Progenitor cell of endocrine pancreas (in vitro differentiated cells): ENCODE data around the gene CTDSP2. TPM values are rescaled to one million over a fixed set of nuclear protein-coding genes. Genes with fewer than 3 reads are reported as not detected.
A peak's percentile ranks its signal among the peaks of the same experiment; 100 is the strongest.
"Not testable (repeated sequence)": the region's sequence is repeated elsewhere in the genome, so short reads cannot be mapped to it uniquely, and the experiment has no call there.

Experiments used
- DNase-seq: peaks from one replicate; pipeline ENCODE4 v3.0.0; 2021; ENCODE audit warnings: low spot score; ENCODE audit not compliant: unreplicated experiment
- H3K27ac Mint-ChIP-seq: 2 replicates; pipeline ENCODE4 v1.8.0; 2021; ENCODE audit warnings: mild to moderate bottlenecking, moderate library complexity, mixed read lengths
- H3K27me3 Mint-ChIP-seq: 2 replicates; pipeline ENCODE4 v1.8.0; 2021; ENCODE audit warnings: mixed read lengths
- H3K36me3 Mint-ChIP-seq: 2 replicates; pipeline ENCODE4 v1.8.0; 2022; ENCODE audit warnings: mixed read lengths; ENCODE audit not compliant: insufficient read depth
- H3K4me1 Mint-ChIP-seq: 2 replicates; pipeline ENCODE4 v1.8.0; 2021; ENCODE audit warnings: low read depth, mixed read lengths
- H3K4me3 Mint-ChIP-seq: 2 replicates; pipeline ENCODE4 v1.8.0; 2021; ENCODE audit warnings: low read depth, mild to moderate bottlenecking, moderate library complexity, mixed read lengths
- H3K9me3 Mint-ChIP-seq: 2 replicates; pipeline ENCODE4 v1.8.0; 2021; ENCODE audit warnings: low read depth, mixed read lengths
- CTCF ChIP-seq: fragments of 200-600 bp; sonication (generic); IDR thresholded peaks from one replicate; pipeline ENCODE4 v1.5.0; 2021; ENCODE audit warnings: antibody characterized with exemption, mild to moderate bottlenecking; ENCODE audit not compliant: unreplicated experiment
- total RNA-seq: library from RNA; stranded (reverse); gene quantifications from 2 replicates; pipeline ENCODE4 v1.2.1, GENCODE V29; 2021

Gene CTDSP2
- total RNA-seq, 1 donor from 2014 or later: 145 TPM

- Mint-ChIP-seq H3K9me3 (no peaks in the 10 kb centered on the region), H3K27ac (no peak overlapping the region), H3K4me3 (no peak overlapping the region), H3K27me3 (peaks cover 25% of the 10 kb centered on the region), H3K36me3 (no peaks in the 10 kb centered on the region), H3K4me1 (peaks cover 17% of the 10 kb centered on the region)
- TF ChIP-seq CTCF: no peak
- DNase-seq: no peak
These were observed 4.4 kb upstream of the CTDSP2 start for GRCh38 chr12:57850854-57851430.

GRCh38 chr12:57849447-57849846 lies 2.9 kb upstream of the CTDSP2 start:
- H3K27ac Mint-ChIP-seq, DNase-seq, H3K36me3 Mint-ChIP-seq, H3K9me3 Mint-ChIP-seq, H3K4me3 Mint-ChIP-seq: not testable (repeated sequence)
- Mint-ChIP-seq H3K4me1 (peaks cover 19% of the 10 kb centered on the region), H3K27me3 (peaks cover 25% of the 10 kb centered on the region)

- H3K27ac Mint-ChIP-seq: no peak overlapping the region
- peaks cover 22% of the 10 kb centered on the region for H3K4me1 Mint-ChIP-seq
- no peaks in the 10 kb centered on the region for H3K36me3 Mint-ChIP-seq
- H3K4me3 Mint-ChIP-seq: no peak overlapping the region
- no peaks in the 10 kb centered on the region for H3K9me3 Mint-ChIP-seq
- DNase-seq: no peak
- TF ChIP-seq CTCF: no peak
- H3K27me3 Mint-ChIP-seq: peaks cover 25% of the 10 kb centered on the region
These were observed 2.5 kb upstream of the CTDSP2 start for GRCh38 chr12:57849035-57849434.

- Mint-ChIP-seq H3K27ac (peak overlapping the region; percentile 69), H3K27me3 (peaks cover 25% of the 10 kb centered on the region), H3K4me1 (peaks cover 22% of the 10 kb centered on the region), H3K9me3 (no peaks in the 10 kb centered on the region), H3K36me3 (no peaks in the 10 kb centered on the region), H3K4me3 (no peak overlapping the region)
- no peak for DNase-seq
- no peak for TF ChIP-seq CTCF
These were observed 1.7 kb upstream of the CTDSP2 start for GRCh38 chr12:57848208-57848607.

GRCh38 chr12:57846285-57846576 lies 298 bp downstream of the CTDSP2 start:
- Mint-ChIP-seq H3K9me3 (no peaks in the 10 kb centered on the region), H3K36me3 (no peaks in the 10 kb centered on the region), H3K4me3 (peak overlapping the region; percentile 83), H3K27ac (peak overlapping the region; percentile 90), H3K27me3 (peaks cover 14% of the 10 kb centered on the region), H3K4me1 (peaks cover 34% of the 10 kb centered on the region)
- no peak for DNase-seq
- TF ChIP-seq CTCF: no peak

GRCh38 chr12:57845478-57846284 lies 848 bp downstream of the CTDSP2 start:
- no peaks in the 10 kb centered on the region for H3K36me3 Mint-ChIP-seq
- peaks cover 38% of the 10 kb centered on the region for H3K4me1 Mint-ChIP-seq
- no peak for TF ChIP-seq CTCF
- DNase-seq: peak; percentile 71
- peaks cover 11% of the 10 kb centered on the region for H3K27me3 Mint-ChIP-seq
- no peaks in the 10 kb centered on the region for H3K9me3 Mint-ChIP-seq
- H3K27ac Mint-ChIP-seq: peak overlapping the region; percentile 95
- H3K4me3 Mint-ChIP-seq: peak overlapping the region; percentile 83
